Measurements from ENCODE around the gene NMS.
"Not testable (repeated sequence)": the region's sequence is repeated elsewhere in the genome, so short reads cannot be mapped to it uniquely, and the experiment has no call there.

Gene NMS
- long read RNA-seq, donor 1: 0 reads
- long read RNA-seq, donor 2: 0 reads
- long read RNA-seq, donor 3: 0 reads
- long read RNA-seq, donor 4: 0 reads
- long read RNA-seq, donor 5: 0 reads
- long read RNA-seq, donor 6: 0 reads
- long read RNA-seq, donor 7: 0 reads
- long read RNA-seq, donor 8: 0 reads

- no peak for DNase-seq
Measured at GRCh38 chr2:100470182-100470581, at the start of gene NMS. NMS (plus strand) TSS chr2:100470482; CDS start chr2:100470489, 7 bp downstream.

- DNase-seq: no peak
Measured at GRCh38 chr2:100422320-100423055, 47.8 kb upstream of the NMS start.

DNA sequence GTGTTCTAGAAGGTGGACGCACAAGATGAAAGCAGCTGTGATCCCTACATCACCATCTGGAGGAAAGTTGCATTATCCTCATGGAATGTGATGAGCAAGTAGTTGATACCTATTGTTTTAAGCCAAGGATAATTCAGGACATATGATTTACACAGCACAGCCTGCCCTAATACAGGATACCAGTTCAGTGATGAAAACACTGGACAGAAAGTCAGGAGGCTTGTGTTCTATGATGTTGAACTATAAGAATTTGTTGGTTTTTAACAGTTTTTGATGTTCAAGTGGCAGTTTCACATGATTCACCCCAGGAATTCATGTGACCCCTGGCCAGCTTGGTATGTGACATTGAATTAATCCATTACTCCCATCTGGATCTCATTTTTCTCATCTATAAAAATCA is 46.7 kb upstream of the NMS start:
- no peak for DNase-seq

DNA sequence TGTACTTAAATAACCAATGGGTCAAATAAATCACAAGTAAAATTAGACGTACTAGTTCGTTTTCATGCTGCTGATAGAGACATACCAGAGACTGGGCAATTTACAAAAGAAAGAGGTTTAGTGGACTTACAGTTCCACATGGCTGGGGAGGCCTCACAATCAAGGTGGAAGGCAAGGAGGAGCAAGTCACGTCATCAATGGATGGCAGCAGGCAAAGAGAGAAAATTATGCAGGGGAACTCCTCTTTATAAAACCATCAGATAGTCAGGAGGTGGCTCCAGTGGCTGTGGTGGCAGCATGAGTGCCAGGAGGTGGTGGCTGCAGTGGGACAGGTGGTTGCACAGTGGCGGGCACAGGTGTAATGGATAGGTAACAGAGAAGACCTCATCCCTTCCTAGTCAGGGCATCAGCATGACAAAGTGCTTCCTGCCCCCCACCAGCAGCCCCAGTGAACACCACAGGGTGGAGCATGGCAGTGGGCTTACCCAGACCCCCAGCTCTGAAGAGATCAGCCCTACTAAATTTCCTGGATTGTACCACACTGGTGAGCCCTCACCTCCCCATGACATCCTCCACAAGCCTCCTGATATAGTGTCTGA is 45.9 kb upstream of the NMS start:
- no peak for DNase-seq

GRCh38 chr2:100425107-100425506 is 45.2 kb upstream of the NMS start:
- DNase-seq: no peak

- DNase-seq: no peak
Measured at GRCh38 chr2:100425573-100426383, 44.5 kb upstream of the NMS start.

DNA sequence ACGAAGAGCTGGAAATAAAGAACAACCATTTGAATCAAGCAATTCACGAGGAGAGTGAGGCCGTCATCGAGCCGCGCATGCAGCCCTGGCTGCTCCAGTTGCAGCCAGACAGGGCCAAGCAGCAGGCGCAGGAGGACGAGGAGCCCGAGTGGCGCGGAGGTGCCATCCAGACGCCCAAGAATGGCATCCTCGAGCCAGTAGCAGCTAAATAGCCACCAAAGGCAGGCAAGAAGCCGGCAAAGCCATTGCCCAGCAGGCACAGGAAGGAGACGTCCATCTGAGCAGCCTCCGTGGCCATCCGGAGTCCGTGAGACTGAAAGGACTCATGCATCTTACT is 43.9 kb upstream of the NMS start:
- no peak for DNase-seq

DNA sequence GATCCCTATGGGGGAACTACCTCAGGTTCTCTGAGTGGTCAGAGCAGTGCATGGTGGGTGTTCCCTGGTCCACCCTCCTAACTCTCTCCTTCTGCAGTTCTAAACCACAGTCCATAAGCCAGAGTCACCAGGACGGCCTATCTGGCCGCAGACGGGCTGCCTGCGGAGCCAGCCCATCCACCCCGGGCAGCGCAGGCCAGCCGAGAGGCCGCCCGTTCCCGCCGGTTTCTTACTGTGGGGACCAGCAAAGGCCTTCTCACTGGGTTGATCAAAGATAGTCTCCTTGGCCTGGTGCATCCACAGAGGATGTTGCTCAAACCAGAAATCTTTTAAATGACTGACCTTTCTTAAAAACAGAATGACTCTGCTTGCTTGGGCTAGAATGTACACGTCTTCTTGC is 43.2 kb upstream of the NMS start:
- DNase-seq: no peak

- no peak for DNase-seq
Measured at GRCh38 chr2:100427627-100428258, 42.5 kb upstream of the NMS start.

DNA sequence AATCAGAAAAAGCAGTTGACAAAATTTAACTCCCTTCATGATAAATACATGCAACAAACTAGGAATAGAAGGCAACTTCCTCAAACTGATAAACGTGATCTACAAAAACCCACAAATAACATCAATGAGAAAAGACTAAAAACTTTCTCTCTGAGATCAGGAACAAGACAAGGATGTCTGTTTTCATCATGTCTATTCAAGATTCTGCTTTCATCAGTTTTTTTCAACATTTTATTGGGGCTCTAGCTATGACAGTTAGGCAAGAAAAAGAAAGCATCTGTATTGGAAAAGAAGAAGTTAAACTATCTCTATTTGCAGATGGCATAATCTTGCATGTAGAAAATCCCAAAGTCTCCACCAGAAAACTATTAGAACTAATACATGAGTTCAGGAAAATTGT is 40.6 kb upstream of the NMS start:
- no peak for DNase-seq

GRCh38 chr2:100437751-100438150 is 32.5 kb upstream of the NMS start:
- no peak for DNase-seq

GRCh38 chr2:100446696-100447095 is 23.6 kb upstream of the NMS start:
- no peak for DNase-seq

DNA sequence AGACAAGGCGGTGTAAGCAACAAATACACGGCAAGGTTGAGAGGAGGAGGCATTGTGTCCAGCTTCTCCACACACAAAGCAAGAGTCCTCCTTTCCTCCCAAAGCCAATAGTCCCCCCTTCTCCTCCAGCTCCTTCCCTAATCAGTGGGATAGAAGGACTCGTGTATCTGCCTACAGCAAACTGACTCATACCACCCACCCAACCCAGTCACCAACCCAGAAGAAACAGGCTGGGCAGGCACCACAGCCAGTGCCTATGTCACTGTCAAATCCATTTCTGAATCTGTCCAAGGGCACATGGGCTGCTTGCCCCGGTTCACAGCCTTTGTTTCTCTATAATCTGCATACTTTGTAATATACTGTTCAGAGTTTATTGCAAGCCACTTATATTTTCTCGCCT is 19.2 kb upstream of the NMS start:
- DNase-seq: no peak

GRCh38 chr2:100451734-100452133 is 18.5 kb upstream of the NMS start:
- DNase-seq: no peak

DNA sequence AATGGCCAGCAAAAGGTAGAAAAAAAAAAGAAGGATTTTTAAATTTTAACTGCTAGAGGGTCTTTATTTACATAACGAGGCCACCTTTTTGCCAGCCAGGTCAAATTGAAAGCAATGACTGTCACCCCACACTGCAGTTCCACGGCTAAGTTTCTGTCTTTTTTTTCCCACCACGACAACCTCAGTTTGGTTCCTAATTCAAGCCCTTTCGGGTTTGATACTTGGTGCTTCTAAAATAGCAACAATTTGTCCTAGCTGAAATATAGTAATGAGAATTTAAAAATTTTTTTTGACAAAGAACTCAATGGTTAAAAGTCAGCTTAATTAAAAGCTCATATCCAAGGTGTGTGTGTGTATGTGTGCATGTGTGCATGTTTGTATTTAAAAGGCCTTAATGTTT is 16.4 kb upstream of the NMS start:
- DNase-seq: no peak

DNA sequence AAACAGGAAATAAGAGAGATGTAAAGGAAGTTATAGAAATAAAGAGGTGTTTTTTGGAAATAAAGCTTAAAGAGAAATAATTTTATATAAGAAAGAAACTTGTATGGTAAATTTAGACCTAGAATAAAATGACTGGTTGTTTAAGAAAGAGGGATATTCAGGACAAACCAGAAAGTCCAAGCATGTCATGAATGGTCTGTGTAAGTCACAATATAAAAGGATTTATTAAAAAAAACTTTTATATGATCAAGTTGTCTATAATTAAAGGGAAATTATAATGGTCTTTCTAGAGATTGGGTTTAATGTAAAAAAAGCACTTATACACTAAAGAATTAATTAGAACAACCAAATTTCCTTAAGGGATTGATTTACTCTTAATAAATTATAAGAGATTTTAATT is 13.9 kb upstream of the NMS start:
- DNase-seq: not testable (repeated sequence)

- no peak for DNase-seq
Measured at GRCh38 chr2:100460904-100461530, 9.3 kb upstream of the NMS start.

GRCh38 chr2:100470898-100471514 is 724 bp downstream of the NMS start:
- peak; percentile 37 for DNase-seq

DNA sequence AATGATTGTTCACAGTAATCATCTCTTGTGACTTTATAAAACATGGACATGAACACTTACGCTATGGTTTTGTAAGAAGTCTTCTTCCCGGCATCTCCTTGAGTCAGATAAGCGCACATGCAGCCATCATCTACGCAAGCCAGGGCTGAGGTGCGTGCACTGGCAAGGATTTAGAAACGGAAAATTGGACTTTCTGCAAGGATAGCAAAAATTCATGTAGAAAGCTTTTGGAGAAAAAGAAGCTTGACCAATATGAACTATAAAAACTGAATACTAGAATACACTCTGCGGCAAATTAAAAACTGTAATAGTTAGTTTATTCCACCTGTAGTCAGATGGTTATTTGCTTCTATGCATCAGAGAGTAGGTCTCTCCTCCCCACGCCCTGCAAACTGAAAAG is 6.3 kb downstream of the NMS start:
- no peak for DNase-seq

DNA sequence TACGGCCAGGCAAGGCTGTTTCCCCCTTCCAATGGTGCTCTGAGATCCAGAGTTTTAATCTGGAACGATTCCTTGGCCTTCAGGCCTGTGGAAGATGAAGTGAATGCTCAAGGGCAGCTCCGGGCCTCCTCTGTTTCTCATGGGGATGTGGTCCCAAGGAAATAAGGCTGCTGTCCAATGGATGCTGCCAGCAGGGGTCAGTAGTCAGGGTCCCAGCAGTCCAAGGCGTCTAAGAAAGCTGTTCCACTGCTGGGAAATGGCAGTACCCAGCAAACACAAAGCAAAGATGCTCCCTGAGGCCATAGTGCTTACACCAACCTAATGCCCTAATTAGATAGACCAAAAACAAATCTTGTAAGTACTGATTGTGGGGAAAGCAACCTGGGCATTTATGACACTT is 12.5 kb downstream of the NMS start:
- no peak for DNase-seq

GRCh38 chr2:100483895-100484294 is 13.6 kb downstream of the NMS start:
- DNase-seq: no peak

DNA sequence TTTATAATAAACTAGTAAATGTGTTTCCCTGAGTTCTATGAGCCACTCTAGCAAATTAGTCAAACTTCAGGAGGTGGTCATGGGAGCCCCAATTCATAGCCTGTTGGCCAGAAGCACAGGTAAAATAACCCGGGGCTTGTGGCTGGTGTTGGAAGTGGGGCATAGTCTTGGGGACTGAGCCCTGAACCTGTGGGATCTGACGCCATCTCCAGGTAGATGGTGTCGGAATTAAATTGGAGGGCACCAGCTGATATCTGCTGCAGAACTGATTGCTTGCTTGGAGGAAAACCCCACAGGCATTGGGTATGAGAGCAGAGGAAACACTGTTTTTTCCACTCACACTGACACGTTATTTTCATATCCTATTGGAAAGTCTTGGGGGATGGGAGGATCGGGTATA is 14.1 kb downstream of the NMS start:
- DNase-seq: no peak
